Measurements from ENCODE around the gene GALNT14. TPM values are rescaled to one million over a fixed set of nuclear protein-coding genes. Genes with fewer than 3 reads are reported as not detected.

GALNT14 gene
- total and polyA plus RNA-seq, 9 of the 15 experiments (the other 6 are each of a cell fraction or from before 2014, with no cell fraction given) = 0.11 TPM; not detected in 8

DNA sequence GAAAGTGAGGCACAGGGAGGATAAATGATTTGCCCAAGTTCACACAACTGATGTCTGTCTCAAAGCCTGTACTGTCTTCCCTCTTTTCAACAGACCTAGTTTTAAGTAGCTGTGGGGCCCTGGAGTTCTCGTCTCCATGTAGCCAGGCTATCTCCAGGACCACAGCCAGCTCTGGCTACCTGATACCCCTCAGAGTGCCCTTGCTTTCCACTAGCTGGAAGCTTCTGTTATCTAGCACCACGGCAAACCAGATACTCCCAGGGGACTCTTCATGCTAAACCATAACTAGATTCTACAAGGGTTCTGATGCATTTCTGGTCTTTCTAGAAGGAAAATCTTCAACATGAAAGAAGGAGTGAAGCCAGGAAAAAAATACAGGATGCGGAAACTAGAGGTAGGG is 137.3 kb downstream of the GALNT14 start (continued):
- TF ChIP-seq FOXM1 (IDR thresholded peaks at IDR 0.05; ENCODE audit: low read depth) (no peak), FOXM1 (CRISPR knock-in tag; IDR thresholded peaks at IDR 0.05; ENCODE audit: low read depth) (no peak), FOSL1 (tag; conservative IDR thresholded peaks at IDR 0.05) (no peak), ZNF780A (CRISPR knock-in tag; IDR thresholded peaks at IDR 0.05) (no peak), HLTF (IDR thresholded peaks at IDR 0.05) (no peak), NFIC (IDR thresholded peaks at IDR 0.05) (no peak), ZNF253 (CRISPR knock-in tag; conservative IDR thresholded peaks at IDR 0.05) (no peak), ZNF431 (CRISPR knock-in tag; IDR thresholded peaks at IDR 0.05) (no peak)
- TF ChIP-seq, protein P1, sequence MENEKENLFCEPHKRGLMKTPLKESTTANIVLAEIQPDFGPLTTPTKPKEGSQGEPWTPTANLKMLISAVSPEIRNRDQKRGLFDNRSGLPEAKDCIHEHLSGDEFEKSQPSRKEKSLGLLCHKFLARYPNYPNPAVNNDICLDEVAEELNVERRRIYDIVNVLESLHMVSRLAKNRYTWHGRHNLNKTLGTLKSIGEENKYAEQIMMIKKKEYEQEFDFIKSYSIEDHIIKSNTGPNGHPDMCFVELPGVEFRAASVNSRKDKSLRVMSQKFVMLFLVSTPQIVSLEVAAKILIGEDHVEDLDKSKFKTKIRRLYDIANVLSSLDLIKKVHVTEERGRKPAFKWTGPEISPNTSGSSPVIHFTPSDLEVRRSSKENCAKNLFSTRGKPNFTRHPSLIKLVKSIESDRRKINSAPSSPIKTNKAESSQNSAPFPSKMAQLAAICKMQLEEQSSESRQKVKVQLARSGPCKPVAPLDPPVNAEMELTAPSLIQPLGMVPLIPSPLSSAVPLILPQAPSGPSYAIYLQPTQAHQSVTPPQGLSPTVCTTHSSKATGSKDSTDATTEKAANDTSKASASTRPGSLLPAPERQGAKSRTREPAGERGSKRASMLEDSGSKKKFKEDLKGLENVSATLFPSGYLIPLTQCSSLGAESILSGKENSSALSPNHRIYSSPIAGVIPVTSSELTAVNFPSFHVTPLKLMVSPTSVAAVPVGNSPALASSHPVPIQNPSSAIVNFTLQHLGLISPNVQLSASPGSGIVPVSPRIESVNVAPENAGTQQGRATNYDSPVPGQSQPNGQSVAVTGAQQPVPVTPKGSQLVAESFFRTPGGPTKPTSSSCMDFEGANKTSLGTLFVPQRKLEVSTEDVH (IDR thresholded peaks at IDR 0.05; ENCODE audit: low read depth, partially characterized antibody) = no peak

DNA sequence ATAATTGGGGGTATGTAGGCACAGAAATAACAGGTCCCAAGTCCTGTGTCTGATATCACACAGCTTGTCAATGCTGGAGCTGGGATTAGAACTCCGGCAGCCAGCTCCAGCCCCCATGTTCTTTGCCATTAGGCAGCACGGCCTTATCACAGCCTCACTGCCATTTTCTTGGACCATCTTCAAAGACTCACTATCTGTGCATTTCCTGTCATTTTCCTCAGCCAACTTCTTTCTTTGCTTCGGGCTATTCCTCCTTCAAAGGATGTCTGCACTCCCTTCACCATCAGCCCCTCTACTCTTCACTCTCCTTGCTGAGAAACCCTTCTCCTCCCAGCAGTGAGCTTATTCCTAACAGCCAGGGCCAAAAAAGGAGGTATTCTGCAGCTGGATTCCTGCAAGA is 139.6 kb downstream of the GALNT14 start:
- no peak for FAIRE-seq
- in situ Hi-C loops (cut with MboI) = no loop called here
- WGBS (ENCODE audit: insufficient coverage, low coverage, missing lambda C conversion rate) = 2% methylated on average over 3 of the region's 3 CpGs
- peaks cover 0 to 14% of the 10 kb centered on the region in 2 experiments; a peak in 2 of 5 replicates for H3K27me3 ChIP-seq (ENCODE audit: control insufficient read depth in 2 of 2, insufficient read depth in 2 of 2, low read length in 2 of 2)
- H3K4me2 ChIP-seq (ENCODE audit: insufficient read depth, low read length) = no peak overlapping the region
- DNase-seq (ENCODE audit: extremely low read depth in 1 of 4, low spot score in 3 of 4) = no peak
- H3K27ac ChIP-seq (ENCODE audit: extremely low read depth, low read depth, low read length) = no peak overlapping the region
- ChIA-PET CTCF (ENCODE audit: low intra/inter-chr PET ratio) (no interaction called here), POLR2A (interaction anchor here (0.6 kb wide), 1 partner anchor 9 kb away, joined by 3 read pairs; no protein-coding TSS in a partner anchor)
- H3K79me2 ChIP-seq (ENCODE audit: control insufficient read depth, insufficient read depth, low read length) = no peaks in the 10 kb centered on the region
- ATAC-seq = no peak
- H3K36me3 ChIP-seq (ENCODE audit: control insufficient read depth, insufficient read depth, low read length) = no peaks in the 10 kb centered on the region
- no peak overlapping the region for H2AFZ ChIP-seq (ENCODE audit: low read depth, low read length)
- H3K9ac ChIP-seq (ENCODE audit: insufficient read depth in 1 of 2, low read depth in 2 of 2, low read length in 2 of 2) = no peak overlapping the region
- no peaks in the 10 kb centered on the region for H3K9me3 ChIP-seq (replicated peaks; ENCODE audit: control insufficient read depth, insufficient read depth, low read depth, low read length)
- H3K9me1 ChIP-seq (ENCODE audit: control insufficient read depth, insufficient read depth, low read length) = no peaks in the 10 kb centered on the region
- intact Hi-C loops (cut with micrococcal nuclease) = no loop called here
- TF ChIP-seq ZNF76 (CRISPR knock-in tag; IDR thresholded peaks at IDR 0.05; ENCODE audit: borderline replicate concordance) = no peak
- no peak for TF ChIP-seq ARID2 (IDR thresholded peaks at IDR 0.05)
- TF ChIP-seq, protein P2, sequence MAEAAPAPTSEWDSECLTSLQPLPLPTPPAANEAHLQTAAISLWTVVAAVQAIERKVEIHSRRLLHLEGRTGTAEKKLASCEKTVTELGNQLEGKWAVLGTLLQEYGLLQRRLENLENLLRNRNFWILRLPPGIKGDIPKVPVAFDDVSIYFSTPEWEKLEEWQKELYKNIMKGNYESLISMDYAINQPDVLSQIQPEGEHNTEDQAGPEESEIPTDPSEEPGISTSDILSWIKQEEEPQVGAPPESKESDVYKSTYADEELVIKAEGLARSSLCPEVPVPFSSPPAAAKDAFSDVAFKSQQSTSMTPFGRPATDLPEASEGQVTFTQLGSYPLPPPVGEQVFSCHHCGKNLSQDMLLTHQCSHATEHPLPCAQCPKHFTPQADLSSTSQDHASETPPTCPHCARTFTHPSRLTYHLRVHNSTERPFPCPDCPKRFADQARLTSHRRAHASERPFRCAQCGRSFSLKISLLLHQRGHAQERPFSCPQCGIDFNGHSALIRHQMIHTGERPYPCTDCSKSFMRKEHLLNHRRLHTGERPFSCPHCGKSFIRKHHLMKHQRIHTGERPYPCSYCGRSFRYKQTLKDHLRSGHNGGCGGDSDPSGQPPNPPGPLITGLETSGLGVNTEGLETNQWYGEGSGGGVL (CRISPR knock-in tag; IDR thresholded peaks at IDR 0.05) = no peak
- no TSS peak for BruUV-seq (replicated peaks)
- no peaks in the 10 kb centered on the region for H3K4me1 ChIP-seq (replicated peaks in 1 of 2; ENCODE audit: control insufficient read depth in 2 of 2, insufficient read depth in 2 of 2, low read length in 2 of 2)
- no peaks in the 10 kb centered on the region; the same call in 1 of the 2 replicates for H4K20me1 ChIP-seq (replicated peaks; ENCODE audit: control insufficient read depth, insufficient read depth, low read length)
- H3K4me3 ChIP-seq = no peak overlapping the region
